Type B pancreatic cell (in vitro differentiated cells): ENCODE results near the gene COPA. TPM values are rescaled to one million over a fixed set of nuclear protein-coding genes. Genes with fewer than 3 reads are reported as not detected.

Experiments
- DNase-seq: peaks from one replicate; pipeline ENCODE4 v3.0.0; 2021; ENCODE audit warnings: mixed read lengths; ENCODE audit not compliant: unreplicated experiment; ENCODE audit errors: extremely low spot score
- H3K27ac Mint-ChIP-seq: 2 replicates; pipeline ENCODE4 v1.8.0; 2021; ENCODE audit warnings: mild to moderate bottlenecking, mixed read lengths
- H3K27me3 Mint-ChIP-seq: 2 replicates; pipeline ENCODE4 v1.8.0; 2021; ENCODE audit warnings: mixed read lengths
- H3K36me3 Mint-ChIP-seq: 2 replicates; pipeline ENCODE4 v1.8.0; 2021; ENCODE audit warnings: mixed read lengths
- H3K4me1 Mint-ChIP-seq: one replicate; pipeline ENCODE4 v1.8.0; 2021; ENCODE audit warnings: mixed read lengths; ENCODE audit not compliant: unreplicated experiment
- H3K4me3 Mint-ChIP-seq: 2 replicates; pipeline ENCODE4 v1.8.0; 2021; ENCODE audit warnings: mild to moderate bottlenecking, mixed read lengths
- H3K9me3 Mint-ChIP-seq: 2 replicates; pipeline ENCODE4 v1.8.0; 2021; ENCODE audit warnings: mixed read lengths
- total RNA-seq: library from RNA; stranded (reverse); gene quantifications from 2 replicates; pipeline ENCODE4 v1.2.1, GENCODE V29; 2021; ENCODE audit warnings: low replicate concordance
- TF ChIP-seq, protein P1 (sequence below): fragments of 200-600 bp; sonication (generic); conservative IDR thresholded peaks from 2 replicates; pipeline ENCODE4 v1.5.0; 2021; ENCODE audit warnings: antibody characterized with exemption, mild to moderate bottlenecking

COPA gene
- total RNA-seq, 1 donor from 2014 or later, result 174 TPM

DNA sequence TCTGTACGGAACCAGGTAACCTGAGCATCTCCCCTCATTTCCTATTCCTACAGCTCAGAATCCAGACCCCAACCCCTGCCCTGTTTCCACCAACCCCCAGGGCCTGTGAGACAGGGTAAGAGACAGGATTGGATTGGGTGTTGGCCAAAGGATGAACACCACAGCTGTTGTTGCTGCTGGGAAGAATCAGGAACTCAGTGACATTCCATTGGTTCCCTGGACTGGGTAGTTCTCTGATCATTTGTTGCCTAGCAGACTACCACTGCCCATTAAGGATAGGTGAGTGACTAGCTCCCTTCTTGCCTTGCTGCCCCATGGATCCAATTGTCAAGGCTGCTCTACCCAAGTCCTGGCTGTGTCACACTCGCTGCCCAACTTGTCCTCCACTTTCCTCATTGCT, 10.2 kb upstream of the COPA start:
- Mint-ChIP-seq H3K36me3 (peaks cover 23% of the 10 kb centered on the region), H3K4me3 (no peak overlapping the region), H3K27me3 (no peaks in the 10 kb centered on the region), H3K9me3 (no peaks in the 10 kb centered on the region), H3K27ac (no peak overlapping the region), H3K4me1 (no peaks in the 10 kb centered on the region)
- TF ChIP-seq, protein P1, sequence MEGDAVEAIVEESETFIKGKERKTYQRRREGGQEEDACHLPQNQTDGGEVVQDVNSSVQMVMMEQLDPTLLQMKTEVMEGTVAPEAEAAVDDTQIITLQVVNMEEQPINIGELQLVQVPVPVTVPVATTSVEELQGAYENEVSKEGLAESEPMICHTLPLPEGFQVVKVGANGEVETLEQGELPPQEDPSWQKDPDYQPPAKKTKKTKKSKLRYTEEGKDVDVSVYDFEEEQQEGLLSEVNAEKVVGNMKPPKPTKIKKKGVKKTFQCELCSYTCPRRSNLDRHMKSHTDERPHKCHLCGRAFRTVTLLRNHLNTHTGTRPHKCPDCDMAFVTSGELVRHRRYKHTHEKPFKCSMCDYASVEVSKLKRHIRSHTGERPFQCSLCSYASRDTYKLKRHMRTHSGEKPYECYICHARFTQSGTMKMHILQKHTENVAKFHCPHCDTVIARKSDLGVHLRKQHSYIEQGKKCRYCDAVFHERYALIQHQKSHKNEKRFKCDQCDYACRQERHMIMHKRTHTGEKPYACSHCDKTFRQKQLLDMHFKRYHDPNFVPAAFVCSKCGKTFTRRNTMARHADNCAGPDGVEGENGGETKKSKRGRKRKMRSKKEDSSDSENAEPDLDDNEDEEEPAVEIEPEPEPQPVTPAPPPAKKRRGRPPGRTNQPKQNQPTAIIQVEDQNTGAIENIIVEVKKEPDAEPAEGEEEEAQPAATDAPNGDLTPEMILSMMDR, result no peak
- no peak for DNase-seq

DNA sequence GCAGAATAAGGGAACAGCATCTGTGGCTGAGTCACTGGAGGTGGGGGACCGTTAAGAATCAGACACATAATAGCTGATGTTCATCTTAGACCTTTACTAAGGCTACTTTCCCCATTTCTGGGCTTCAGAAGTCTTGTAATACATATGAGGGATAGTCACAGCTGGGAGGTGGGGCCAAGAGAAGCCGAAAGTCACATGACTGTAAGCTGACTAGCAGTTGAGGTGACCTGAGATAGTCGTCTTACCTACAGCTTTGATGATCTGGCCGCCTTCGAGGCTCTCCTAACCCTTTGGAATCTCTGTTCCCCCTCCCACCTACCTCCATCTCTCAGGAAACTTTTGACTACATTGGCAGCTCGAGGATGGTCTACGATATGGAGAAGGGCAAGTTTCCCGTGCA, 9.5 kb upstream of the COPA start:
- no peaks in the 10 kb centered on the region for H3K27me3 Mint-ChIP-seq
- peaks cover 20% of the 10 kb centered on the region for H3K36me3 Mint-ChIP-seq
- TF ChIP-seq, protein P1, result no peak
- no peak for DNase-seq
- H3K4me1 Mint-ChIP-seq, result no peaks in the 10 kb centered on the region
- H3K9me3 Mint-ChIP-seq, result no peaks in the 10 kb centered on the region
- H3K27ac Mint-ChIP-seq, result no peak overlapping the region
- H3K4me3 Mint-ChIP-seq, result no peak overlapping the region

DNA sequence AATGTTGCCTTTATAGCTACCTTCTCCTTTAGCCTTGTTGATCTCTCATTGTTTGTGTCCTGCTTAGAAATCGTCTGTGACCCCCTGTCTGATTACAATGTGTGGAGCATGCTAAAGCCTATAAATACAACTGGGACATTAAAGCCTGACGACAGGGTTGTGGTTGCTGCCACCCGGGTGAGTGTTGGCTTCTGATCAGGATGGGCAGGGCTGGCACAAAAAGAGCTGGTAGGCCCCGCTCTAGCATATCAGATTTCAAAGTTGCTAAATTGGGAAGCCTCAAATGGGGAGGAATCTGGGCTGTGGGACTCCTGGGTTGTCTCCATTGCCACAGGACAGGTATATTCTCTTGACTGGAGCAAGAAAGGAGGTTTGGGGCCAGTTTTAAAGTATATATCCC, 8.6 kb upstream of the COPA start:
- H3K36me3 Mint-ChIP-seq, result peaks cover 17% of the 10 kb centered on the region
- H3K27ac Mint-ChIP-seq, result no peak overlapping the region
- TF ChIP-seq, protein P1, result no peak
- no peaks in the 10 kb centered on the region for H3K9me3 Mint-ChIP-seq
- no peak for DNase-seq
- H3K27me3 Mint-ChIP-seq, result no peaks in the 10 kb centered on the region
- H3K4me3 Mint-ChIP-seq, result no peak overlapping the region
- no peaks in the 10 kb centered on the region for H3K4me1 Mint-ChIP-seq

DNA sequence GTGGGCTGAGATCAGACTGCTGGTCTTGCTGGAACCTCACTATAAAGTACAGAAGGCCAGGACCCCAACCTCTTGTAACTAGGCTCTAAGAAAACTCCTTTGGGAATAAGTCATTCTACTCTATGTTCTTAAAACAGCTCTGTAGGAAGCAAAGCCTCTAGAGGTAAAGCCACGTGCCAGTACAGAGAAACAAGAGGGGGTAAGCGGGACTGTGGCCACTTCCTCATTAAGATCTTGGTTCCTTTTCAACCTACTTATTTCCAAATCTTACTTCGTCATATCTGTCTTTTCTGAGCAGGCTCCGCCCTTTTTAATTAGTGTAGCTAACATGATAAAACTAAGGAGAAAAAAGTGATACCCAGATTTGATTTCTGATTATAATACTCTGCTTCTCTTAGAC, 3.9 kb upstream of the COPA start:
- Mint-ChIP-seq H3K9me3 (no peaks in the 10 kb centered on the region), H3K4me3 (no peak overlapping the region), H3K27me3 (no peaks in the 10 kb centered on the region)

DNA sequence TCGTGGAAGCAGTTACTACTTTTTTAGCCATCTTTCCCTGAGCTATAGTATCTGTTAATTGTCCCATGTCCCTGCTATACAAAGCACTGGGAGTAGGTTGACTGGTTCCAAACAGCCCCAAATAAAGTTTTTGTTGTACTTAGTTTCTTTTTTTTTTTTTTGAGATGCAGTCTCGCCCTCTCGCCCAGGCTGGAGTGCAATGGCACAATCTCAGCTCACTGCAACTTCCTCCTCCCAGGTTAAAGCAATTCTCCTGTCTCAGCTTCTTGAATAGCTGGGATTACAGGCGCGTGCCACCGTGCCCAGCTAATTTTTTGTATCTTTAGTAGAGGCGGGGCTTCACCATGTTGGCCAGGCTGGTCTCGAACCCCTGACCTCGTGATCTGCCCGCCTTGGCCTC, 3.4 kb upstream of the COPA start:
- no peaks in the 10 kb centered on the region for H3K9me3 Mint-ChIP-seq

More for the DNA sequence above, 3.9 kb upstream of the COPA start:
- TF ChIP-seq, protein P1, result no peak
- Mint-ChIP-seq H3K36me3 (peaks cover 17% of the 10 kb centered on the region), H3K27ac (no peak overlapping the region), H3K4me1 (peaks cover 10% of the 10 kb centered on the region)
- DNase-seq, result no peak

More for the DNA sequence above, 3.4 kb upstream of the COPA start:
- no peak overlapping the region for H3K4me3 Mint-ChIP-seq
- peaks cover 13% of the 10 kb centered on the region for H3K4me1 Mint-ChIP-seq
- TF ChIP-seq, protein P1, result no peak
- DNase-seq, result no peak
- peaks cover 17% of the 10 kb centered on the region for H3K36me3 Mint-ChIP-seq
- H3K27ac Mint-ChIP-seq, result no peak overlapping the region
- H3K27me3 Mint-ChIP-seq, result no peaks in the 10 kb centered on the region
